Measurements from ENCODE around the gene BAIAP2L1. TPM values are rescaled to one million over a fixed set of nuclear protein-coding genes. Genes with fewer than 3 reads are reported as not detected.

Gene BAIAP2L1
- total RNA-seq, 2 experiments from 2014 or later, result 0.33 to 0.61 TPM

DNA sequence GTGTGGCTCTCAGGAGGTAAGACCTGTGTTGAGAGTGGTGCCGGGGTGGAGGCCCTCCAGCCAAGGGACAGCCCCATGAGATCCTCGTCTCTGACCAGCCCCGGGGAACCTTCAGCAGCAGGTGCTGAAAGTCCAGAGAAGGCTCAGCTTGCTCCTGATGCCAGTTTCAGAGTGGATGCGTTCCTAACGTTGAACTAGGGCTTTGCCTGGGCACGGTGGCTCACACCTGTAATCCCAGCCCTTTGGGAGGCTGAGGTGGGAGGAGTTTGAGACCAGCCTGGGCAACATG, 45.7 kb downstream of the BAIAP2L1 start:
- peaks cover 5% of the 10 kb centered on the region for H3K27me3 Mint-ChIP-seq
- H3K4me3 Mint-ChIP-seq, result no peak overlapping the region
- H3K27ac Mint-ChIP-seq, result no peak overlapping the region
- no peak for DNase-seq
- no peaks in the 10 kb centered on the region for H3K27me3 ChIP-seq (ENCODE audit: control insufficient read depth in 1 of 2, insufficient read depth in 2 of 2, low read length in 2 of 2)
- no peak overlapping the region for H3K27ac ChIP-seq (ENCODE audit: low read depth in 1 of 2, low read length in 2 of 2)
- no peaks in the 10 kb centered on the region for H3K4me1 Mint-ChIP-seq (ENCODE audit: low read depth)
- H3K4me1 ChIP-seq (ENCODE audit: insufficient read depth, low read length), result no peaks in the 10 kb centered on the region
- intact Hi-C loops (cut with DNase I, micrococcal nuclease), result no loop called here
- ChIA-PET CTCF (no interaction called here), POLR2A (no interaction called here)
- no peak for ATAC-seq (ENCODE audit: poor library complexity)
- no peaks in the 10 kb centered on the region for H3K9me3 Mint-ChIP-seq
- H3K36me3 Mint-ChIP-seq (ENCODE audit: low read depth), result no peaks in the 10 kb centered on the region
- H3K9me3 ChIP-seq (ENCODE audit: control insufficient read depth in 1 of 2, insufficient read depth in 1 of 2, low read length in 2 of 2), result peaks cover 0 to 3% of the 10 kb centered on the region in 2 experiments
- H3K36me3 ChIP-seq (ENCODE audit: insufficient read depth, low read length), result no peaks in the 10 kb centered on the region
- TF ChIP-seq, protein P1, sequence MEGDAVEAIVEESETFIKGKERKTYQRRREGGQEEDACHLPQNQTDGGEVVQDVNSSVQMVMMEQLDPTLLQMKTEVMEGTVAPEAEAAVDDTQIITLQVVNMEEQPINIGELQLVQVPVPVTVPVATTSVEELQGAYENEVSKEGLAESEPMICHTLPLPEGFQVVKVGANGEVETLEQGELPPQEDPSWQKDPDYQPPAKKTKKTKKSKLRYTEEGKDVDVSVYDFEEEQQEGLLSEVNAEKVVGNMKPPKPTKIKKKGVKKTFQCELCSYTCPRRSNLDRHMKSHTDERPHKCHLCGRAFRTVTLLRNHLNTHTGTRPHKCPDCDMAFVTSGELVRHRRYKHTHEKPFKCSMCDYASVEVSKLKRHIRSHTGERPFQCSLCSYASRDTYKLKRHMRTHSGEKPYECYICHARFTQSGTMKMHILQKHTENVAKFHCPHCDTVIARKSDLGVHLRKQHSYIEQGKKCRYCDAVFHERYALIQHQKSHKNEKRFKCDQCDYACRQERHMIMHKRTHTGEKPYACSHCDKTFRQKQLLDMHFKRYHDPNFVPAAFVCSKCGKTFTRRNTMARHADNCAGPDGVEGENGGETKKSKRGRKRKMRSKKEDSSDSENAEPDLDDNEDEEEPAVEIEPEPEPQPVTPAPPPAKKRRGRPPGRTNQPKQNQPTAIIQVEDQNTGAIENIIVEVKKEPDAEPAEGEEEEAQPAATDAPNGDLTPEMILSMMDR (IDR thresholded peaks at IDR 0.05), result no peak
- H3K4me3 ChIP-seq (ENCODE audit: low read length), result no peak overlapping the region

DNA sequence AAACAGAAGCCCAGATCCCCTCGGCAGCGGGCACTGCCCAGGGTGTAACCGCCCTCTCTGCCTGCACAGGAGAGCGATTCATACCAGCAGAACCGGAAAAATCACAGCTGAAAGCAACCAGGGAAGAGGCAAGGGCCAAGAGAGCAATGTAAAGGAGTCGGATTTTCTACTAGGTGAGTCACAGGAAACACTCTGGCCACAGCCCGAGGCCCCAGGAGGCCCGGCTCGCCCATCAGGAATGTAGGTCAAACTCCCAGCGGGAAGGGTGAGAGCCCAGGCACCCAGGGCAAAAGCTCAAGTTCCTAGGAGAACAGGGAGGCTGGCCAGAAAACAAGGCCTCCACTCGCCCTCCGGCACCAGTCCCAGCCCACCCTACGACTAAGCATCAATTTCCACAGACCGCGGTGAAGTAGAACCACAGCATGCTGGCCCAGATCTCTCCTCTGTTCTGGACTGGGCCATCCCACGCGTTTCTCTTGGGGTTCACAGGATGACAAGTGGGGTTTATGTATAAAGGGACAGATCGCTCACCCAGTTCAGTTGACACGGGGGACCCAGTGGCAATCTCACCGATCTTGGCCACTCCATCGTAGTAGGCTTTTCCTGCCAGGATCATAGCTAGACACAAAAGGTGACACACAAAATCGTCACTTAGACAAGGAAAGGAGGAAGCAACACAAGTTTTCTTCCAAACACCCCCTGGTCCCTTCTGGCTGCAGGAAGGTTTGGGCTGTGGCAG, 46.2 kb downstream of the BAIAP2L1 start:
- TF ChIP-seq, protein P1 (IDR thresholded peaks at IDR 0.05), result no peak
- intact Hi-C loops (cut with DNase I, micrococcal nuclease), result no loop called here
- Mint-ChIP-seq H3K36me3 (ENCODE audit: low read depth) (no peaks in the 10 kb centered on the region), H3K4me3 (no peak overlapping the region), H3K4me1 (ENCODE audit: low read depth) (no peaks in the 10 kb centered on the region), H3K9me3 (no peaks in the 10 kb centered on the region), H3K27me3 (peaks cover 5% of the 10 kb centered on the region), H3K27ac (no peak overlapping the region)
- peaks cover 0 to 3% of the 10 kb centered on the region in 2 experiments for H3K9me3 ChIP-seq (ENCODE audit: control insufficient read depth in 1 of 2, insufficient read depth in 1 of 2, low read length in 2 of 2)
- no peak overlapping the region for H3K27ac ChIP-seq (ENCODE audit: low read depth in 1 of 2, low read length in 2 of 2)
- H3K4me1 ChIP-seq (ENCODE audit: insufficient read depth, low read length), result no peaks in the 10 kb centered on the region
- H3K4me3 ChIP-seq (ENCODE audit: low read length), result no peak overlapping the region
- no peaks in the 10 kb centered on the region for H3K27me3 ChIP-seq (ENCODE audit: control insufficient read depth in 1 of 2, insufficient read depth in 2 of 2, low read length in 2 of 2)
- CTCF ChIA-PET, result no interaction called here
- no peaks in the 10 kb centered on the region for H3K36me3 ChIP-seq (ENCODE audit: insufficient read depth, low read length)
- DNase-seq (no peak), ATAC-seq (ENCODE audit: poor library complexity) (no peak)
- POLR2A ChIA-PET, result no interaction called here

DNA sequence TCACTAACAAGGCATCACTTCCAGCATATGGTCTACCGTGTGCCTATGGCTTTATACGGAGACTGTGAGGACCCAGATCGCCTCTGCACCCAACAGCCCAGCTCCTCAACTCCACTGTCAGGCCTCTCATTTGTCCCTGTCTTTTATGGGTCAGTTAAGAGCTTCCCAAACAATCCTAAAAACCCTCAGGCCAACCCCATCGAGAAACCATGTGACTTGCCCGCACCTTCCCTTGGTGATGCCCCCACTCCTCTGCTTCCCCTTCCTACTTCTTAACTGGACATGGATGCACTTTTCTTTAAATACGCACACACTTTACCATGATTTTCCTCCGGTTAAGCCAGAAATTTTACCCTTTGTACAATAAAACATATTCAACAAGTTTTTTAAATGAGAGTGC, 46.8 kb downstream of the BAIAP2L1 start:
- Mint-ChIP-seq H3K9me3 (no peaks in the 10 kb centered on the region), H3K27me3 (peaks cover 5% of the 10 kb centered on the region), H3K27ac (no peak overlapping the region), H3K4me1 (ENCODE audit: low read depth) (no peaks in the 10 kb centered on the region), H3K4me3 (no peak overlapping the region), H3K36me3 (ENCODE audit: low read depth) (no peaks in the 10 kb centered on the region)
- no peaks in the 10 kb centered on the region for H3K27me3 ChIP-seq (ENCODE audit: control insufficient read depth in 1 of 2, insufficient read depth in 2 of 2, low read length in 2 of 2)
- DNase-seq (no peak), ATAC-seq (ENCODE audit: poor library complexity) (no peak)
- no peaks in the 10 kb centered on the region for H3K4me1 ChIP-seq (ENCODE audit: insufficient read depth, low read length)
- no peaks in the 10 kb centered on the region for H3K36me3 ChIP-seq (ENCODE audit: insufficient read depth, low read length)
- H3K4me3 ChIP-seq (ENCODE audit: low read length), result no peak overlapping the region
- TF ChIP-seq, protein P1 (IDR thresholded peaks at IDR 0.05), result no peak
- intact Hi-C loops (cut with DNase I, micrococcal nuclease), result no loop called here
- peaks cover 0 to 3% of the 10 kb centered on the region in 2 experiments for H3K9me3 ChIP-seq (ENCODE audit: control insufficient read depth in 1 of 2, insufficient read depth in 1 of 2, low read length in 2 of 2)
- CTCF ChIA-PET, result no interaction called here
- POLR2A ChIA-PET, result no interaction called here
- no peak overlapping the region for H3K27ac ChIP-seq (ENCODE audit: low read depth in 1 of 2, low read length in 2 of 2)

Measured in CD4-positive, alpha-beta T cell (primary cell).